ENCODE results near the gene GNA14.

- TF ChIP-seq CTCF (IDR thresholded peaks at IDR 0.05) (no peak), POLR2A (IDR thresholded peaks at IDR 0.05) (no peak)
Measured at GRCh38 chr9:77679088-77679487, 31.0 kb upstream of the GNA14 start.
